Kidney epithelial cell (primary cell): ENCODE measurements around the gene FAHD2A. TPM values are rescaled to one million over a fixed set of nuclear protein-coding genes. Genes with fewer than 3 reads are reported as not detected.

Experiments used
- DNase-seq: peaks from one replicate; pipeline ENCODE4 v3.0.0-alpha.2; 2010; ENCODE audit warnings: low read depth
- H3K27me3 ChIP-seq: 2 replicates; pipeline ENCODE4 v1.6.0; 2011; ENCODE audit warnings: low read length; ENCODE audit not compliant: control insufficient read depth, insufficient read depth
- H3K36me3 ChIP-seq: 2 replicates; pipeline ENCODE4 v1.5.1; 2011; ENCODE audit warnings: low read length; ENCODE audit not compliant: control insufficient read depth, insufficient read depth
- H3K4me3 ChIP-seq: 2 replicates; pipeline ENCODE4 v1.5.1; 2011; ENCODE audit warnings: low read depth, mild to moderate bottlenecking, control low read depth, low read length
- total RNA-seq: library from RNA; depleted of rRNA; stranded (reverse); fragments of >200 nt; gene quantifications from 2 replicates; pipeline ENCODE4 v1.2.3, GENCODE V29; 2015
- TF ChIP-seq, protein P1 (sequence below): IDR thresholded peaks from 2 replicates; pipeline ENCODE4 v1.5.1; 2011; ENCODE audit warnings: mild to moderate bottlenecking, moderate library complexity, low read length, control low read depth, inconsistent platforms; ENCODE audit not compliant: insufficient read depth, poor library complexity, severe bottlenecking

The FAHD2A gene
- total RNA-seq, 1 donor from 2014 or later, result 55.9 TPM

DNA sequence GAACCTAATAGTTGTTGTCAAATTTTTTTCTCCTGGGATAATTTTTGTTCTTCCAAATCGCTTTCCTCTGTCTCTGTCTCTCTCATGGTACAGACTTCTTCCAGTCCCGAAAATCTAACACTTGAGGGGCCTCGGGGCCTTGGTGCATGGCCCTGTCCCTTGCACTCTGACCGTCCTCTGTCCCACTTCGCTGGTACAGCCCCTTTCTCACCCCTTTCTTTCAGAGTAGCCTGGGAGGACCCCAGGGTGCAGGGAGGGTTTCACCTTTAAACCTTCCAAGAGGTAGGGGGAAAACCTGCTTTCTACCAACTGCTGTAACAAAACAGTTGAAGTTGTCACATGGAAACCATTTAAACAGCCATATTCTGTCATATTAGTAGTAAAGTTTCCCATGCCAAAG, 22.2 kb upstream of the FAHD2A start:
- TF ChIP-seq, protein P1, sequence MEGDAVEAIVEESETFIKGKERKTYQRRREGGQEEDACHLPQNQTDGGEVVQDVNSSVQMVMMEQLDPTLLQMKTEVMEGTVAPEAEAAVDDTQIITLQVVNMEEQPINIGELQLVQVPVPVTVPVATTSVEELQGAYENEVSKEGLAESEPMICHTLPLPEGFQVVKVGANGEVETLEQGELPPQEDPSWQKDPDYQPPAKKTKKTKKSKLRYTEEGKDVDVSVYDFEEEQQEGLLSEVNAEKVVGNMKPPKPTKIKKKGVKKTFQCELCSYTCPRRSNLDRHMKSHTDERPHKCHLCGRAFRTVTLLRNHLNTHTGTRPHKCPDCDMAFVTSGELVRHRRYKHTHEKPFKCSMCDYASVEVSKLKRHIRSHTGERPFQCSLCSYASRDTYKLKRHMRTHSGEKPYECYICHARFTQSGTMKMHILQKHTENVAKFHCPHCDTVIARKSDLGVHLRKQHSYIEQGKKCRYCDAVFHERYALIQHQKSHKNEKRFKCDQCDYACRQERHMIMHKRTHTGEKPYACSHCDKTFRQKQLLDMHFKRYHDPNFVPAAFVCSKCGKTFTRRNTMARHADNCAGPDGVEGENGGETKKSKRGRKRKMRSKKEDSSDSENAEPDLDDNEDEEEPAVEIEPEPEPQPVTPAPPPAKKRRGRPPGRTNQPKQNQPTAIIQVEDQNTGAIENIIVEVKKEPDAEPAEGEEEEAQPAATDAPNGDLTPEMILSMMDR, result no peak
- Histone ChIP-seq H3K4me3 (no peak overlapping the region), H3K36me3 (no peaks in the 10 kb centered on the region), H3K27me3 (no peaks in the 10 kb centered on the region)
- DNase-seq, result no peak

DNA sequence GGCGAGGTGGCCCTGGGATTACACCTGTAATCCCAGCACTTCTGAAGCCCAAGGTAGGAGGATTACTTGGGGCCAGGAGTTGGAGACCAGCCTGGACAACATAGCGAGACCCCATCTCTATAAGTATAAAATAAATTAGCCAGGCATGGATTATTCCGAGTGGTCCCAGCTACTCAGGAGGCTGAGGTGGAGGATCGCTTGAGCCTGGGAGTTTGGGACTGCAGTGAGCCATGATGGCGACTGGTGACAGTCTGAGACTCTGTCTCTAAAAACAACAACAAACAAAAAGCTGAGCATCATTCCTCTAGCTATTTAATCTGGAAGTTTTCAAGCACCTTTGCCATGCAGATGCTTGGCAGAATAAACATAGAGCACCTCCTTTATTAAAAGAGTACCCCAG, 21.8 kb upstream of the FAHD2A start:
- TF ChIP-seq, protein P1, result no peak
- Histone ChIP-seq H3K4me3 (no peak overlapping the region), H3K27me3 (no peaks in the 10 kb centered on the region), H3K36me3 (no peaks in the 10 kb centered on the region)
- DNase-seq, result no peak

DNA sequence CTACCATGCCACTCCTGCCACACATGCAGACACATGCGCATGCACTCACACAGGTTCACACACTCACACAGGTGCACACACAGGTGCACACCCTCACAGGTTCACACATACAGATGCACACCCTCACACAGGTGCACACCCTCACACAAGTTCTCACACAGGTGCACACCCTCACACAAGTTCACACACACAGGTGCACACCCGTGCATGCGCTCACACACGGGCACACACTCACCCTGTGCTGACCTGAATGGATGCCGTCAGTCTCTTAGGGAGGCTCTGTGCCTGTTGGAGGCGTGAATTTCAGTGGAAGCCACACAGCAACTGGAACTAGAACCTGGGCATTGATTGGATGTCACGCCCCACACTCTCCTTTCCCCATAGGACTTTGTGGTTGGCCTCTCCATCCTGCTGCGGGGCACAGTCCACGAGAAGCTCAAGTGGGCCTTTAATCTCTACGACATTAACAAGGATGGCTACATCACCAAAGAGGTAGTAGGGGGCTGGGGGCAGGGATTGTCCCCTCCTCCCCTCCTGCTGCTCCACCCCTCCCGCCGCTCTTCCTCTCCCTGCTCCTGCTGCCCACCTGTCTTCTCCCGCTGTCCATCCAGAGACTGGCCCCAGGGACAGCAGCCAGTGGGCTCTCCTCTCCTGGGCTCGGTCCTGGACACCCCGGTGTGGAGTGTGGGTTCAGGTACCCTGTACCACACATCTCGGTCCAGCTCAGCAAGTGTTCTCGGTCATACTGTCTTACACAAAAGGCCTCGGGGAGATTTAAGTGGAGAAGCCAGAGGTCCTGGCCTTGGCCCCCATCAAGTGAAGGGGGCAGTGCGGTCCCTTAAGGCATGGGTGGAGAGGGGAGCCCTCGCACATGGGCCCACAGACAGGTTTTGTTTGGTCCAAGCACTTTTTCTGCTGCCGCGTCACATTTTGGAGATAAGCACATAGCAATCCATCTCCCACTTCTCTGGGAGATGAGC, 21.0 kb upstream of the FAHD2A start:
- Histone ChIP-seq H3K27me3 (no peaks in the 10 kb centered on the region), H3K4me3 (no peak overlapping the region), H3K36me3 (no peaks in the 10 kb centered on the region)
- TF ChIP-seq, protein P1, result no peak
- no peak for DNase-seq

DNA sequence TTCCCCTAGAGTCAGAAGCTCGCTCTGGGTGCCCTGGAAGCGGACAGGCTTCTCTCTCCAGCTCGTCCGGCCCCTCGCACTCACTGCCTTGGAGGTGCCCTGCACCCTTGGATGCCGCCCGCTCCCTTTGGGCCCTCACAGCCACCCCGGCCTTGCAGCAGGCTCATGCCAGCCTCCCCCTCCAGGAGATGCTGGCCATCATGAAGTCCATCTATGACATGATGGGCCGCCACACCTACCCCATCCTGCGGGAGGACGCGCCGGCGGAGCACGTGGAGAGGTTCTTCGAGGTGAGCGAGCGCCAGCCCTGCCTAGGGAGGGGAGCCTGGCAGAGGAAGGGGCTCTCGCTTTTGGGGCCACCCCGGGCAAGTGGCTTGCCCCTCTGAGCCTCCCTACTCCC, 20.3 kb upstream of the FAHD2A start:
- H3K4me3 ChIP-seq, result no peak overlapping the region
- H3K36me3 ChIP-seq, result no peaks in the 10 kb centered on the region
- TF ChIP-seq, protein P1, result no peak
- no peaks in the 10 kb centered on the region for H3K27me3 ChIP-seq
- DNase-seq, result no peak

DNA sequence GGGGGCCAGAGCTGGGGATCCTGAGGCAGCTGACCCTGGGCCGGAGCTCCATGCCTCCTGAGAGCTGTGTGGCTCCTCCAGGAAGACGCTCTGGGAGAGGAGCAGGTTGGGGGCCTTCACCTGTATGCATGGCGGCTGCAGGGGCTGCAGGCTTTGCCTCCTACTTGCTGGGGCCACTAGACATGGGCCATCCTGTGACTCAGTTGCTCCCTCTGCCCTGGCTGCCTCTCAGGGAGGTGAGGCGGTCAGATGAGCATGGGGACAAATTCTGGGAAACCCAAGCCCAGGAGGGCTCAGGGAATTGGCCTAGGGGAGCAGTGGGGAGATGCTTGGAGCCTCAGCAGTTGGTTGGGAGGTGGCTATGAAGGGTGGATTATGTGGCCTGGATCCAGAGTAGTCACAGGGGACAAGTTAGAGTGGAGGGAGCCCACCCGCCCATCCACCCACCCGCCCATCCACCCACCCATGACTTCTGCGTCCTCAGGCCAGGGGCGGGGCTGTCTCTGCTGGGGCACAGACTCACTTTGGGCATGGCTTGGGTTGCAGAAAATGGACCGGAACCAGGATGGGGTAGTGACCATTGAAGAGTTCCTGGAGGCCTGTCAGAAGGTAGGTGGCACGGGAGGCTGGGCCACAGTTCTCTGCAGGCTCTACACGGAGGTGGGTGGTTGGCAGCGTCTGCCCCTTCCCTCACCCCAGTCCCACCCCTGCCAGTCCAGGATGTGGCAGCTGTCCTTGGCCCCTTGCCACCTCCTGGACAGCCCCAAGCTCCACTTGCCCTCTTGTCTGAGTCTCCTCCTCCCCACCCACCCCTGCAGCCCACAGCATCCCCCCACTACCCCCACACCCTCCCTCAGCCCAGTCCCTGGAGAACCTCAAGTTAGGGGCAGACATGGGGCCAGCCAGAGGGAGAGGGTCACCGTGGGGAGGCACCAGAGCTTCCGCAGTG, 19.5 kb upstream of the FAHD2A start:
- TF ChIP-seq, protein P1, result no peak
- DNase-seq, result no peak
- H3K27me3 ChIP-seq, result no peaks in the 10 kb centered on the region
- no peaks in the 10 kb centered on the region for H3K36me3 ChIP-seq
- H3K4me3 ChIP-seq, result no peak overlapping the region
